GM13977 (cell line): Measurements from ENCODE around the gene VIPR2.

Experiments
- DNase-seq: peaks from one replicate; pipeline ENCODE4 v3.0.0; 2012; ENCODE audit warnings: low spot score
- CTCF ChIP-seq: IDR thresholded peaks from 2 replicates; pipeline ENCODE4 v1.5.1; 2012; ENCODE audit warnings: mild to moderate bottlenecking, control low read depth; ENCODE audit not compliant: insufficient read depth; ENCODE audit errors: extremely low read depth, missing control alignments
- in situ Hi-C: fragments of 300-500 bp; cut with MboI; formaldehyde crosslinking; loops from one replicate; pipeline ENCODE4 v1.12.0; 2022; ENCODE audit warnings: low sequenced_read_pairs, low pct_unique_long_range_greater_than_20kb, mixed read lengths, inconsistent platforms; ENCODE audit not compliant: unreplicated experiment

VIPR2 gene

DNA sequence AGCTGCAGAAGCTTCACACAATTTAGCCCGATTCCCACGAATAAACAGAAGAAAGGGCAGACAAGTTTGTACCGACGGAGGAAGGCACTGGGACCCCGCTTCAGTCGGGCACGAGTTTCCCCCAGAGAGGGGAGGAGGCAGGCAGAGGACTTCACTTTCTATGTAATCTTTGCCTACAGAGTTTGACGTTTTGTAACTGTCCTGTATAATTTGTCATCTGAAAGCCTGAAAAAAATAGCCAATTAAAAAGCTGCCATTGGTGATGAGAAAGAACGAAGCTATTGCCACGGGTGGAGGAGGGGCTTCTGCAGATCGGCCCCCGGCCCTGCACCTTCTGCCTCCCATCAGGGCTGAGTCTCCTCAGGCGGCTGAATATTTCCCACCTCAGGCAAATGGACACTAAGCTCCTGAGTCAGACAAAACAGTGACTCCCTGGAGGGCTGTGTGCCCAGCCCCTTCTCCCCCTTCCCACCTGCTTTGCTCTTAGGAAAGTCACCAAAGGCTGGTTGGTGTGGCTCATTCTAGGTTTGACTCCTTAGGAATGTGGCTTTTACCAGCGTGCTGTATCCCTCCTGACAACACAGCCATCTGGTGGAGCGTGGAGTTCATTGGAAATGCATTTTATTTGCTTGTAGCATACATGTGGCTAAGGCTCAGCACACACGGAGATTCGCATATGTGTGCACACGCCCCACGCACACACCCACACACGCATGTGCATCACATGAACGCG lies 117.4 kb downstream of the VIPR2 start:
- no peak for DNase-seq
- no peak for TF ChIP-seq CTCF
- in situ Hi-C loops, result no loop called here

DNA sequence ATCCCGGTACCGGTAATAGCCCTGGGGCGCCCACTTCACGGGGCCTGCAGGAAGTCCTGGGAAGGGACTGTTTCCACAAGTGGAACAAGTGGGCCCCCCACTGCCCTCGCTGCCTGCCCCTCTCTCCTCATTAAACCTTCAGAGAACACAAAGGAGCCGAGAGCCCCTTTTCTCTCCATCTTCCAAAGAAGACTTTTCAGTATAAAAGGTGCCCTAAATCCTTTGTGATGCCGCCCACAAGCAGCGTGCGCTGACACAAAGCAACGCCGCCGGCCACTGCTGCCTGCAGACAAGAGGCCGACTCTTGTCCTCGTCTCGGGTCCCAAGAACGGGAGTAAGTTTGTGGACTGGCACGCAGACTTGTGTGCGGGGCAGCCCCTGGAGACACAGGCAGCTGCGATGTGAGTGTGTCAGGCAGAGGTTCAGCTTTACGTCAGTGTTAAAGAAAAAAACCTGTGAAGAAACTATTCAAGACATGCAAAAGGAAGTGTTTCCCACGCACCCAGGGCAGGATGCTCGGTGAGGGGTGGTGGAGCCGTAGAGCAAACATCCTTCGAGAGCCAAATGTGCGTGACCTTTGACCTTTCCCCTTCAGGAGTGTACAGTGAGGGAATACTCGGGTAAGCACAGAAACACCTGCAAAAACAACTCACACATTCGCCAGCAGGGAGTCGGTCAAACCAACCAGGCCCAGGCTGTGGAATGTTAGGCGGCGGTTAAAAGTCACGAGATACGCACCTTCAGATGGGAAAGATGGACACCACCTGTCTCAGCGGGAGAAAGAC lies 118.2 kb downstream of the VIPR2 start:
- in situ Hi-C loops, result no loop called here
- TF ChIP-seq CTCF, result no peak
- no peak for DNase-seq

DNA sequence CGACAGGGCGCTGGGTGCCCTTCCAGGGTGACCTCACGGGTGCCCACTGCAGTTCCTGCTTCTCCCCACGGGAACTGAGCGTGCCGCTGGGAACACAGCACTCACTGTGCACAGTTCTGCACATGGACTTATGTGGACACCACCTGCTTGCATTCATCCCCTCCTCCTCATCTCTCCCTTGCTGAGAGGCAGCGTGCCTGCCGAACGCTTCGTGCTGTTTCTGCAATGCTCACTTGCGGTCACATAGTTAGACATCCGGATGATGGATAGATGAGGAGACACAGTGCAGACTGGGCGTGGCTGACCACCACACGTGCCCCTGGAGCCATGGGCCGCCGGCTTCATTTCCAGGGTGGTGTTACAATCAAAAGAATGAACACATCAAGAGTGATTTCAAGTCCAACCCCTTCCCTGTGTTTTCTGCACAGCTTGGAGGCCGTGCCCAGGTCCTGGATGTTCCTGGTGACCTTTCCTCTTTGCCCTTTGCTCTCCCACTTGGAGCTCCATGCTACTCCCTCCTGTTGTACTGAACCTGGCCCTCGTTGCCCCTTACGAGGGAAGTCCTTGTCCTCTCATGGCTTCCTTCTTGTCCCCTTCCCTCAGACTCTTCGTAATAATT lies 119.4 kb downstream of the VIPR2 start:
- in situ Hi-C loops, result no loop called here
- no peak for TF ChIP-seq CTCF
- no peak for DNase-seq

DNA sequence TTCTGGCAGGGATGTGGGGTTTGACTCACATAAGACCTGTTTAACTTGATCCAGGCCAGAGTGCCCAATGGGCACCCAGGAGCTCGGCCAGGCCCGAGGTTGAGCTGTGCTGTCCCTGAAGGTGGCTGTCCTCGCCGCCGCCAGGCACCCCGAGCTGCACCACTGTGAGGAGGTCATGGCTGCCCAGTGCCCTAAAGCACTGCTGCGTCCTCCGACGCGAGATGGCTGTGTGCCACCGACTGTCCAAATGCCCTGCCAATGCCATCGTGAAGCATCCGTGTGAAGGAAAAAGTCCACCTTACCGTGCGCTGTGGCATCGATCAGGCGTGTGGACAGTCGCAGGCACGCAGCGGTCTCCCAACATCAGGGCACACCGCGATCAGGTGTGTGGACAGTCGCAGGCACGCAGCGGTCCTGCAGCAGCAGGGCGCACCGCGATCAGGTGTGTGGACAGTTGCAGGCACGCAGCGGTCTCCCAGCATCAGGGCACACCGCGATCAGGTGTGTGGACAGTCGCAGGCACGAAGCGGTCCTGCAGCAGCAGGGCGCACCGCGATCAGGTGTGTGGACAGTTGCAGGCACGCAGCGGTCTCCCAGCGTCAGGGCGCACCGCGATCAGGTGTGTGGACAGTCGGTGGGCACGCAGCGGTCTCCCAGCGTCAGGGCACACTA lies 120.3 kb downstream of the VIPR2 start:
- TF ChIP-seq CTCF, result no peak
- DNase-seq, result no peak
- in situ Hi-C loops, result no loop called here

GRCh38 chr7:159023746-159024145 lies 120.9 kb downstream of the VIPR2 start:
- no peak for DNase-seq
- no peak for TF ChIP-seq CTCF
- in situ Hi-C loops, result no loop called here

GRCh38 chr7:159023206-159023605 lies 121.5 kb downstream of the VIPR2 start:
- in situ Hi-C loops, result no loop called here
- no peak for TF ChIP-seq CTCF
- DNase-seq, result no peak
